ENCODE results near the gene ADGRG2.

DNA sequence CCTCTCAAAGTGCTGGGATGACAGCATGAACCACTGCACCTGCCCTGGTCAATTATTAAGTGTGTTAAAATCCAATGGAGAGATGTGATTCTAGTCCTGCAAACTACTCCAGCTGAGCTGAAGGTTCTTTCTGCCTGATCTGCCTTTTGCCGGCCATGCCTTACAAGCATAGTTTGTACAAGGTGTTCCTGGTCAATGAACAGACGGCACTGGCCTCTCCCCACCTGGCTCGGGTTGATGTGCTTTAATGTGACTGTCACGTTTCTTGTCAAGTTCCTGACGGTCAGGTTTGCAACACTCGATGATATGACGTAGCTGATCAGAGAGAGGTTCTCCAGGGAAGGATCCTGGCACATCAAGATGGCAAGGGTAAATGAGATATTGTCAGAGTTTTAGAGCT, 115.3 kb downstream of the ADGRG2 start:
- TF ChIP-seq, protein P1, sequence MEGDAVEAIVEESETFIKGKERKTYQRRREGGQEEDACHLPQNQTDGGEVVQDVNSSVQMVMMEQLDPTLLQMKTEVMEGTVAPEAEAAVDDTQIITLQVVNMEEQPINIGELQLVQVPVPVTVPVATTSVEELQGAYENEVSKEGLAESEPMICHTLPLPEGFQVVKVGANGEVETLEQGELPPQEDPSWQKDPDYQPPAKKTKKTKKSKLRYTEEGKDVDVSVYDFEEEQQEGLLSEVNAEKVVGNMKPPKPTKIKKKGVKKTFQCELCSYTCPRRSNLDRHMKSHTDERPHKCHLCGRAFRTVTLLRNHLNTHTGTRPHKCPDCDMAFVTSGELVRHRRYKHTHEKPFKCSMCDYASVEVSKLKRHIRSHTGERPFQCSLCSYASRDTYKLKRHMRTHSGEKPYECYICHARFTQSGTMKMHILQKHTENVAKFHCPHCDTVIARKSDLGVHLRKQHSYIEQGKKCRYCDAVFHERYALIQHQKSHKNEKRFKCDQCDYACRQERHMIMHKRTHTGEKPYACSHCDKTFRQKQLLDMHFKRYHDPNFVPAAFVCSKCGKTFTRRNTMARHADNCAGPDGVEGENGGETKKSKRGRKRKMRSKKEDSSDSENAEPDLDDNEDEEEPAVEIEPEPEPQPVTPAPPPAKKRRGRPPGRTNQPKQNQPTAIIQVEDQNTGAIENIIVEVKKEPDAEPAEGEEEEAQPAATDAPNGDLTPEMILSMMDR (IDR thresholded peaks at IDR 0.05): no peak
- TF ChIP-seq POLR2AphosphoS5 (IDR thresholded peaks at IDR 0.05): no peak
- no peak for TF ChIP-seq EP300 (IDR thresholded peaks at IDR 0.05)

All from esophagus muscularis mucosa (tissue), 4 donors.